ENCODE results near the gene ARHGEF40. TPM values are rescaled to one million over a fixed set of nuclear protein-coding genes. Genes with fewer than 3 reads are reported as not detected.
A peak's percentile ranks its signal among the peaks of the same experiment; 100 is the strongest.

Gene ARHGEF40
- total and polyA plus RNA-seq, 2 donors (not counting 1 experiment from before 2014, with no cell fraction given), result 1.0 to 1.7 TPM

DNA sequence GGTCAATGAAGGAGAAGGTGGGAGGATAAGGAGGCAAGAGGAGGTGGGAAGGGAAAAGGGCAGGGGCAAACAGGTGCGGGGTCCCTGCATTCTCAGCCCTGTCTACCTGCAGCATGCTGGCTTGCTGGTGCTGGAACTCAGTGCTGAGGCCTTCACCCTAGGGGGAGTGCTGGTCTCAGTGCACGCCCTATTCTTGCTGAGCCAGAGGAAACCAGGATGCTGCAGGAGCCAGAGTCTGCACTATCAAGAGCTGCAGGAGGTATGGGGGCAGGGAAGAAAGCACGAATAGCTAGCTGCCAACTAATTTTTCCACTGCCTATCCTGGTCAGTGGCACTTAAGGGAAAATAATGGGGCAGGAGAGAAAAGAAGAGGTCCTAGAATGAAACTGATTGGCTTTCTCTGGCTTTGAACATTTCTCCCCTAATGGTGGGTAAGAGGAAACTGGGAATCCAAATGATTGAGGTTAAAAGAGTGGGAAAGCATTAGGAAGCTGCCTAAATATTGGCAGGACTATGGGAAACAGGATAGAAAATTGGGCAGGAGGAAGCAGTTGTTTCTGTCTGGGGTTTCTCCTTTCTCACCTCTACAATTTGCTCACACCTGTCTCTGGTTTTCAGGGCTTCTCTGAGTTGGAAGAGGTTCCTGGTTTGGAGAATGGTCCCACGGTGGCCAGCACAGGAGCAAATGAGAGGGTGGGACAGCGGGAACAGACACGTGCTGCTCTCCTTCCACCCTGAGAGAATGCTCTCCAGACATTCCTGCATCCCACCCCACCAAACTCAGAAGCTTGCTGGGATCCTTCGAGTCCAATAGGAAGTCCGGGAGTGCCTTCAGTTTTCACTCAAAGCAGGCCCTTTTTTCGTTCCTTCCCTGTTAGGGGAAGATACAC is 32.7 kb downstream of the ARHGEF40 start:
- Histone ChIP-seq H2AFZ (ENCODE audit: insufficient read depth, low read depth, low read length, poor library complexity, severe bottlenecking) (peak overlapping the region; percentile 83), H3K9ac (ENCODE audit: low read length) (peak overlapping the region; percentile 87), H3K27me3 (replicated peaks in 1 of 4; ENCODE audit: control extremely low read depth in 1 of 4, control insufficient read depth in 3 of 4, insufficient read depth in 4 of 4, low read length in 3 of 4) (peaks cover 0 to 29% (median 17%) of the 10 kb centered on the region in 4 experiments), H3K4me2 (replicated peaks; ENCODE audit: low read depth, low read length, poor library complexity, severe bottlenecking) (peak overlapping the region; percentile 75), H4K20me1 (ENCODE audit: control insufficient read depth, insufficient read depth, low read length, poor library complexity, severe bottlenecking) (no peaks in the 10 kb centered on the region), H3K79me2 (ENCODE audit: control insufficient read depth, insufficient read depth, low read length) (no peaks in the 10 kb centered on the region), H3K27ac (ENCODE audit: low read length in 2 of 2) (no peak overlapping the region), H3K4me3 (ENCODE audit: control extremely low read depth in 1 of 5, extremely low read depth in 1 of 5, insufficient read depth in 1 of 5, low read depth in 2 of 5, low read length in 4 of 5) (peak overlapping the region; percentile 18 to 92 (median 80)), H3K36me3 (replicated peaks in 1 of 2; ENCODE audit: control extremely low read depth in 1 of 2, control insufficient read depth in 1 of 2, extremely low read depth in 1 of 2, insufficient read depth in 2 of 2, low read length in 1 of 2) (no peaks in the 10 kb centered on the region), H3K9me3 (ENCODE audit: control extremely low read depth in 1 of 3, control insufficient read depth in 2 of 3, insufficient read depth in 1 of 3, low read length in 2 of 3) (no peaks in the 10 kb centered on the region), H3K4me1 (ENCODE audit: control insufficient read depth in 2 of 2, insufficient read depth in 2 of 2, low read length in 2 of 2) (peaks cover 21 to 30% of the 10 kb centered on the region in 2 donors)
- Mint-ChIP-seq H3K9me3 (ENCODE audit: insufficient read depth) (no peaks in the 10 kb centered on the region), H3K4me3 (peak overlapping the region; percentile 78), H3K27ac (no peak overlapping the region), H3K27me3 (peaks cover 28% of the 10 kb centered on the region), H3K4me1 (peaks cover 18% of the 10 kb centered on the region)
- POLR2A ChIA-PET, result interaction anchor here (0.5 to 2.6 kb wide), 3 partner anchors 10 to 110 kb away, joined by 4 to 27 read pairs (median 5); partner anchors contain the start of gene ARHGEF40
- no peak for DNase-seq
- intact Hi-C loops (cut with micrococcal nuclease), result loop anchor here (1.0 to 10.0 kb wide), 5 partner anchors 31 to 760 kb away; partner anchors contain the start of genes METTL3, PARP2 and SUPT16H
- no peak for TF ChIP-seq EZH2 (IDR thresholded peaks at IDR 0.05; ENCODE audit: borderline replicate concordance, insufficient read depth, low read depth, low read length, poor library complexity, severe bottlenecking)
- TF ChIP-seq, protein P1, sequence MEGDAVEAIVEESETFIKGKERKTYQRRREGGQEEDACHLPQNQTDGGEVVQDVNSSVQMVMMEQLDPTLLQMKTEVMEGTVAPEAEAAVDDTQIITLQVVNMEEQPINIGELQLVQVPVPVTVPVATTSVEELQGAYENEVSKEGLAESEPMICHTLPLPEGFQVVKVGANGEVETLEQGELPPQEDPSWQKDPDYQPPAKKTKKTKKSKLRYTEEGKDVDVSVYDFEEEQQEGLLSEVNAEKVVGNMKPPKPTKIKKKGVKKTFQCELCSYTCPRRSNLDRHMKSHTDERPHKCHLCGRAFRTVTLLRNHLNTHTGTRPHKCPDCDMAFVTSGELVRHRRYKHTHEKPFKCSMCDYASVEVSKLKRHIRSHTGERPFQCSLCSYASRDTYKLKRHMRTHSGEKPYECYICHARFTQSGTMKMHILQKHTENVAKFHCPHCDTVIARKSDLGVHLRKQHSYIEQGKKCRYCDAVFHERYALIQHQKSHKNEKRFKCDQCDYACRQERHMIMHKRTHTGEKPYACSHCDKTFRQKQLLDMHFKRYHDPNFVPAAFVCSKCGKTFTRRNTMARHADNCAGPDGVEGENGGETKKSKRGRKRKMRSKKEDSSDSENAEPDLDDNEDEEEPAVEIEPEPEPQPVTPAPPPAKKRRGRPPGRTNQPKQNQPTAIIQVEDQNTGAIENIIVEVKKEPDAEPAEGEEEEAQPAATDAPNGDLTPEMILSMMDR (IDR thresholded peaks at IDR 0.05), result no peak
- ATAC-seq (ENCODE audit: low read depth), result no peak
- CTCF ChIA-PET, result interaction anchor here (0.9 to 11.8 kb wide), 8 partner anchors 8 to 132 kb away, joined by 3 to 348 read pairs (median 84); partner anchors contain the start of genes ARHGEF40 and NDRG2
- 29% methylated on average over 7 of the region's 9 CpGs for WGBS (ENCODE audit: insufficient coverage)

Measured in B cell (primary cell).